Stimulated activated CD8-positive, alpha-beta memory T cell treated with anti-CD3 and anti-CD28 coated beads, Interleukin-4, amount 100 ng/mL, for 24 hours (primary cell): ENCODE data around the gene PI16.
A peak's percentile ranks its signal among the peaks of the same experiment; 100 is the strongest.
"Not testable (repeated sequence)": the region's sequence is repeated elsewhere in the genome, so short reads cannot be mapped to it uniquely, and the experiment has no call there.

ENCODE experiments used
- DNase-seq: peaks from one replicate; pipeline ENCODE4 v3.0.0-alpha.2; 2020; ENCODE audit warnings: low read depth

PI16 gene

GRCh38 chr6:36975231-36976006, 20.9 kb downstream of the PI16 start:
- no peak for DNase-seq

DNA sequence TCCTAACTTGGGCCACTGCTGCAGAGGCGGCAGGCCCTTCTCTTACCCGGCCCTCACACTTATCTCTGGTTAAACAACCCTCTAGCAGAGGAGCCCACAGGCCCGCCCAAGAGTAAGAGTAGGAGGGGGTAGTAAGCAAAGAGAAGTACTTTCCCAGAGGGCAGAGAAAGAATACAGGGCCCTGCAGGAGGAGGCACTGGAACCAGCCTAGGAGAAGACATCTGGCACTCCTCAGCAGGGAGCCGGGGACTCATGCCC, 21.4 kb downstream of the PI16 start:
- DNase-seq, result no peak

DNA sequence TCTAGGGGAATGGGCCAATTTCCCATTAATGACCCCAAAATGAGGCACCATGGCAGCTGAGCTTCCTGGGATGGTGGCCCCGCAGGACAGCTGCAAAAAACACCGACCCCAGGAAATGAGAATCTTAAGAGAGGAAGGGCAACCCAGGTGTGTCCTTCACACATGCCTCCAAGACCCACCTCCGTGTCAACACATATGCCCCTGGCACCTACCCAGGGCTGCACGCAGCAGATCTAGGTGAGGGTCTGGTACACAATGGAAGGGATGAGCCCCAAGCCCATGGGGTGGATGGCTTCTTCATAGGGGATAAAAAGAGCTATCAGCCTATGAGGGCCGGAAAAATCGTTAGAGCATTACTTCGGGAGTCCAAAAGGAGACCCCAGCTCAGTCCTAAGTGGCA, 22.0 kb downstream of the PI16 start:
- DNase-seq, result no peak

- DNase-seq, result no peak
These were observed 22.4 kb downstream of the PI16 start for GRCh38 chr6:36976931-36977330.

GRCh38 chr6:36977470-36977941, 23.0 kb downstream of the PI16 start:
- DNase-seq, result no peak

DNA sequence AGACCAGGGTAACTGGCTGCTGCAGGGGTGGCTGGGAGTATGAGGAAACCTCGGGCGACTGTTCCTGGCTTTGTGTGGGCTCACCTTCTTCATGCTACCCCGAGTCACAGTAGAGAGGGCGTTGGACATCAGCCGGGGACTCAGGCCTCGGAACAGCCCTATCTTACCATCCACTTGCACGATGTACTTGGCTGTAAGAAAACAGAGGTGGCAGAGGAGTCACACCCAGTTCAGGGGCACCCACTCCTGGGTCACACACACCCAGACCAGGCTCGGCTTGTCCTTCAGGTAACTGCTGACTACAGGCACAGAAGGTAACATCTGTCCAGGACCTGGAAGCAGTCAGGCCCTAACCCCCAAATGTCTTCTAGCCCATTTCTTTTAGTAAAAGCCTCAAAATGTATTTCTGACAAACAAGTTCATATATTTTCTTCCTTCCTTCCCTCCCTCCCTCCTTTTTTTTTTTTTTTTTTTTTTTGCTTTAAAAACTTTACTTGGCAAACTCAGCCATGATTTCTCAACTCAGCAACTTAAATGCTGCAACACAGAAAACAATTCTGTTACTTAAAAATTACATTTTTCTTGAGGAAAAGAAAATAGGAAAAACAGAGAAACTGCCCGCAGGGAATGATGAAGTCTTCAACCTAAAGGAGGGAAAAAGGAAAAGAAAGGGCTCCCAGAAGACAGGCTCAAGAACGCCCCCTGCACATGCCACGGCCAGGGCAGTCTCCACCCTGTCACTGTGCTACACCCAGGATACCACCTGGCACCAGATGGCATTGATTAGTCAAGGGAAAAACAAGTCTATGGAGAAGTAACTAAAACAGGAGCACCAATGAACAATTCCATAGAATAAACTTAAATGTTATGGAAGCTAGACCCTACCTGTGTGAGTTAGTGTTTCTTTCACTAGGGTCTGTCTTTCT, 24.1 kb downstream of the PI16 start:
- DNase-seq, result no peak

DNA sequence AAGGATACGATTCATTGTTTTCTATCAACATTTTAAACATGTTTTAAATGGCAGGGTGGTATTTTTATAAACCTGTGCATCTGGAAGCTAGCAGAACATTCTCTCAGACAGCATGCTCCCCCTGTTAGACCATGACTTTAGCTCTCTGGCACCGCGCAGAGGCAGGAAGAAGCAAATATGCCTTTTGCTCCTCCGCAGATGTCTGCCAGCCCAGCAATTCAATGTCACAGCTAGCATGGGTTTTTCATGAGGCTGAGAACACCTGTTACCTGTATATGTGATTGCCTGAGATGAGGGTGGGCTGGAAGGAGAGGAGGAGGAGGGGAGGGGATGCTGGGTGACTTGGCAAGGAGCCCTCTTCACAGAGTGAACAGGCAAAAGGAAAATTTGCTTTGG, 24.8 kb downstream of the PI16 start:
- no peak for DNase-seq

DNA sequence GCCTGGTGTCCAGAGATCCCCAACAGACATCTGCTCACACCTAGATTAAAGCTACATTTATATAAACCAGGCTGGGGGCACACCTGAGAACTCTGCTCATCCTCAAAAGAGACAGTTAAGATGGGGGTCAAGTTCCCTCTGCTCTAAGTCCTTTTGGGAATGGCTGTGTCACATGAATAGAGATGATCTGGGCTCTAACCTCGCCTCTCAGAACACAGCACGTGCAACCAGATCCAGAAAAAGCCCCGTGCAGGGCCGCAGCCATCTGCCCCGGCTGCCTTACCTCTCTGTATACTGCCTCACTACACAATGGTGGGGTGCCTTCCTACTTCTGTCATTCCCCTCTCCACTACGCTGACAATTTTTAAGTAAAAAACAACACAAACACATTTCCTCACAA, 25.6 kb downstream of the PI16 start:
- no peak for DNase-seq

DNA sequence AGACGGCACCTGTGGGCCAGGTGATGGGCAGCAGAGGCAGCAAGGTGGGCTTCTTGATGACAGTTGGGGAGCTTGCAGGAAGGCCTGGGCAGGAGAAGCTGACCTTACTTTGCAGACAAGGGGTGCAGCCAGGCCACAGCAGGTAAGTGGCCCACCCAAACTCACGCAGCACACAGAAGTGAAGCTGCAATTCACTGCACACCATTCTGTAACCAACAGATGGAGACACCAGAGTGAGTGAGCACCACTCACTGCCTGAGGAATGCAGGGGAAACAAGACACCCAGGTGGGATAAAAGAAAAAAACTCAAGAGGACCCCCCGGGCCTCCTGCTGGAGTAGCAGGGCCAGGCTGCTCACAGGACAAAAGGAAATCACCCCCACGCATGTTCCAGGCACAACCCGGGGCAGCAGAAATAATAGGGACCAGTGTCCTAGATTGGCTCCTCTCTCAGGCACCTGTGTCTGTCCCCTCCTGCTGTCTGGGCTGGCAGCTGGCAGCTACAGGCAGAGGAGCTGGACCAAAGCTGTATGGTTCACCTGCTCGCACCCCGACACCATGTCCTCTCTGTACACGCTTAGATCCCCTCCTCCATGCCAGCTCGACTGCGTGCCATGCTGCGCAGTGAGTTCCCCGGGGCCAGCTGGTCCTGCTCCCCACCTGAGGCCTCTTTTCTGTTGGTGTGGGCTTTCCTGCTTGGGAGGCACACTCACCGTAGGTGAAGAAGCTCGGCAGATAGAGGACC, 26.5 kb downstream of the PI16 start:
- no peak for DNase-seq

DNA sequence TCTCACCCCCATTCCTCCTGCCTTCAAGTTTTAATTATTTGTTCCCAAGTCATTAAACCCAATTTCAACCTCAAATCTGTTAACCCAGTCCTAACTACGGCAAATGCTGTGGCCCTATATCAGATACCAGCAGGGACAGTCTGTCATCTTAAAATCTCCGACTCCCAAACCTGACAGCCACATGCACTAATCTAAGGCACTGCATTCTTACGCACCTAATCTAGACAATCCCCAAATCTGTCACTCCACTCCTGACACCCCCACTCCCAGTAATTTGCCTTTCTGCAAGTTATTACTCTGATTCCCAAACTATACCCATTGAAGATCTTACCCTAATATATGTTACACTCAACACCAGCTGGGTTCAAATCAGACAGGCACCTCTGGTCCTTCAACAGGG, 29.0 kb downstream of the PI16 start:
- no peak for DNase-seq

DNA sequence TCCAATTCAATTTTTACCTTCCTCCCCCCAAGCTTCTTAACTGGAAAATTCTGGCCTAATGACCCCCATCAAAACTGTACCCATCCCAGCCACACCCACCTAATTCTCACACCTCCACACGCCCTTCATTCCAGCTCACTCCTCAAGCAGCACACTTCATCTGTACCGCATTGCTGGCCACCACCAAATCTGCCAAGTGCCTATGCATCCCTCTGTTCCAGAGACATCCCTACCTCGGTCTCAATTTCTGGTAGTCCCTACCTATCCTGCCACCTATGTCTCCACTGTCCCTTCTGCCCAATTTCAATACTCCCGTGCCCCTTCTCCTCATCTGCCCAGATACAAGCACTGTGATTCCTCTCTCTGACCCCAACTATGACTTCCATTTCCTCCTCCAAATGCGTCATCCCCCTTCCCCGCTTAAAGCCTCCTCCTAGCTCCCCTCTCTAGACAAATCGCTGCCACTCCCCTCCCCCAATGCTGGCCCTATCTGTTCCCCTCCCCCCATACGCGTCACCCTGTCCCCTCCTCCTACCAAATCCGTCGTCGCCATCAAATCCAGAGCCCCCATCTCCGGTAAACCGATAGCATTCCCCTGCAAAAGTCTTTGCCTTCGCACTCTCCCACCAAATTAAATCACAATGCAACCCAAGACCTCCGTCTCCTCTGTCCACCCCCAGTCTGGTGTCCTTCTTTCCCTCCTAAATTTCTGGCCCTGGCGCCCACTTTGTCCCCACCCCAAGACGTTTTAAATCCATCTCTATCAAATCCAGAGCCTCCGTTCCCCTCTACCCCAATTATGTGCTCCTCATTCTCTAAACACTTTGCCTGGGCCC, 30.3 kb downstream of the PI16 start:
- DNase-seq, result peak; percentile 22

DNA sequence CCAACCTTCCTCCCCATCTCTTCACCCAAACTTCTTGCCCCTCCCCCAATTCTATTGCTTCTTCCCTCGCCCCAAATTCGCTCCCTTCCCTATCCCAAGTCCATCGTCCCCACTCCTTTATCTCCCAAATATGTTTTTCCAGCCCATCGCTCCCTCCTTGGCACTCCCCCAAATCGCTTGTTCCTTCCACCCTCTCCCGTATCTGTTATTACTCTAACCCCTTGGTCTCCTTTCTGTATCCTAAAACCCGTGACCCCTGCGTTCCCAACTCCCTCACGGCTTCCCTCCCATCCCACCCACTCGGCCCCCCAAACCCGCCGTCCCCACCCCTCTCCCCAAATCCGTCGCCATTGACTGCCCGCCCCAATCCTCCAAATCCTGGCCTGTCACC, 30.9 kb downstream of the PI16 start:
- no peak for DNase-seq

DNA sequence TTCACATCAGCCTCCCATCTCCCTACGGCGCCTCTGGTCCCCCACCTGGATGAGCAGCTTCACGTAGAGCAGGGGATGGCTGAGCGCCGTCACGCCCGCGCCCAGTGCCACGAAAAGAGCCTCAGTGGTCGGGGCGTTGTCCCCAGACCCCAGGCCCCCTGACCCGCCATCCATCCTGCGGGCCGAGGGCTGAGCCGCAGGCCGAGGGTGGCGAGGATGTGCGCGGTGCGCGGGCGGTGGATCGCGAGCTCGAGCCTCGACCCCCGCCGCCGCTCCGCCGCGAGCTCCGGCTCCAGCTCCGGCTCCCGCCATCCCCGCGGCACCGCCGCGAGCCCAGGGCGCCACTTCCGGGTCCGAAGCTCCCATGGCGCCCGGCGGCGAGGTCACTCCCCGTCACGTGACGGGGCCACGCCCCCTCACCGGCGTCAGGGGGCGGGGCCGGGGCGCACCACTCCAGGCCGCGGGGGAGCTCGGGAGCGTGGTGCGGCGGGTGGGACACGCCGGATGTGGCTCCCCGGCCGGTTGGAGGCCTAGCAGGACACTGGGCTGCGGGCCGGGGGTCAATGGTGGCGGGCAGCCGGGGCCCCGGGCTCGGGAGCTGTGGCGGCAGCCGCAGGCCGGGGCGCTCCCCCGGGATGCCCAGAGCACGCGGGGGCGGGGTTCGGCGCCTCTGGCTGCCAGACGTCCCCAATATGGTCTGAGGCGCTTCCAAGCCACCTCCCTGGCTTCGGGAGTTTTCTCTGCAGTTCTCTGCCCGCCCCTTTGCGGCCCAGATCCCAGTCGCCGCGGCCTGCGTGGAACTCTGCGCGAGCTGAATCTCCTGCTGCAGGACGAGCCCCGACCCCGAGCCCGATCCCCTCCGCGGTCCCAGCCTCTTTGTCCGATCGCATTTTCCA, 31.5 kb downstream of the PI16 start, which contains the start of gene MTCH1:
Gene MTCH1, minus strand, starts transcription at position 389 of the 896 bp plus-strand sequence. Its CDS starts 23 bp downstream, at position 366.
- peak; percentile 79 for DNase-seq

GRCh38 chr6:36986704-36987047, 32.1 kb downstream of the PI16 start:
- no peak for DNase-seq

DNA sequence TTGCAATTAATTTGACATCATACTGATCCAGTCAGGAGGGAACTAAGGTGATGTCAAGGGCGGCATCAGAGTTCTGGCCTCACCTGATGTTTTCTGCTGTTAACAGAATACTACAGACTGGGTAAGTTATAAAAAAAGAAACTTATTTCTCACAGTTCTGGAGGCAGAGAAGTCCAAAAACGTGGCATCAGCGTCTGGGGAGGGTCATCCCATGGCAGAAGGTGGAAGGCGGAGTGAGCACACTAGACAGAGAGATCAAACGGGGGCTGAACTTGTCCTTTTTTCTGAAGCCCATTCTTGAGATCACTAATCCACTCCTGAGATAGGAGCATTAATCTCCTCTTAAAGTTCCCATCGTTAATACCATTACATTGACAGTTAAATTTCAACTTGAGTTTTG, 34.7 kb downstream of the PI16 start:
- no peak for DNase-seq

GRCh38 chr6:36990401-36990800, 35.9 kb downstream of the PI16 start:
- DNase-seq, result not testable (repeated sequence)

- no peak for DNase-seq
These were observed 43.5 kb downstream of the PI16 start for GRCh38 chr6:36997811-36998722.

GRCh38 chr6:36998723-36999038, 44.1 kb downstream of the PI16 start:
- DNase-seq, result no peak

GRCh38 chr6:36999061-36999750, 44.7 kb downstream of the PI16 start:
- no peak for DNase-seq
